Medulla oblongata (tissue), 1 donor: ENCODE results near the gene CXCL8.
A peak's percentile ranks its signal among the peaks of the same experiment; 100 is the strongest.
"Not testable (repeated sequence)": the region's sequence is repeated elsewhere in the genome, so short reads cannot be mapped to it uniquely, and the experiment has no call there.

Experiments used
- DNase-seq: peaks from one replicate; pipeline ENCODE4 v3.0.0-alpha.2; 2015; ENCODE audit errors: extremely low spot score

Gene CXCL8

GRCh38 chr4:73743795-73744194 is 3.4 kb downstream of the CXCL8 start:
- no peak for DNase-seq

- no peak for DNase-seq
Observed at GRCh38 chr4:73744203-73744602, 3.8 kb downstream of the CXCL8 start.

GRCh38 chr4:73750730-73751129 is 10.4 kb downstream of the CXCL8 start:
- no peak for DNase-seq

- no peak for DNase-seq
Observed at GRCh38 chr4:73751166-73751565, 10.8 kb downstream of the CXCL8 start.

- DNase-seq, result no peak
Observed at GRCh38 chr4:73751830-73752229, 11.5 kb downstream of the CXCL8 start.

- no peak for DNase-seq
Observed at GRCh38 chr4:73752424-73752823, 12.1 kb downstream of the CXCL8 start.

GRCh38 chr4:73753215-73753614 is 12.8 kb downstream of the CXCL8 start:
- no peak for DNase-seq

GRCh38 chr4:73754934-73755333 is 14.6 kb downstream of the CXCL8 start:
- no peak for DNase-seq

- DNase-seq, result no peak
Observed at GRCh38 chr4:73759357-73759756, 19.0 kb downstream of the CXCL8 start.

- DNase-seq, result no peak
Observed at GRCh38 chr4:73761856-73762255, 21.5 kb downstream of the CXCL8 start.

GRCh38 chr4:73762409-73762808 is 22.0 kb downstream of the CXCL8 start:
- DNase-seq, result no peak

- DNase-seq, result no peak
Observed at GRCh38 chr4:73763877-73764276, 23.5 kb downstream of the CXCL8 start.

GRCh38 chr4:73764513-73764912 is 24.1 kb downstream of the CXCL8 start:
- no peak for DNase-seq

- DNase-seq, result no peak
Observed at GRCh38 chr4:73765296-73765695, 24.9 kb downstream of the CXCL8 start.

GRCh38 chr4:73770917-73771316 is 30.5 kb downstream of the CXCL8 start:
- DNase-seq, result no peak

- DNase-seq, result no peak
Observed at GRCh38 chr4:73772363-73772762, 32.0 kb downstream of the CXCL8 start.

GRCh38 chr4:73774406-73774805 is 34.0 kb downstream of the CXCL8 start:
- not testable (repeated sequence) for DNase-seq

- DNase-seq, result peak; percentile 34
Observed at GRCh38 chr4:73776321-73776729, 36.0 kb downstream of the CXCL8 start.

GRCh38 chr4:73777612-73778011 is 37.2 kb downstream of the CXCL8 start:
- DNase-seq, result no peak

GRCh38 chr4:73780243-73780642 is 39.9 kb downstream of the CXCL8 start:
- DNase-seq, result no peak

- no peak for DNase-seq
Observed at GRCh38 chr4:73780834-73781233, 40.5 kb downstream of the CXCL8 start.

GRCh38 chr4:73788411-73788810 is 48.0 kb downstream of the CXCL8 start:
- no peak for DNase-seq
